CD4-positive, alpha-beta T cell treated with Interleukin-1 beta for 1 hour (primary cell): ENCODE results near the gene CD300LF.

Experiments
- DNase-seq, 2 donors: peaks; one replicate each; pipeline ENCODE4 v3.0.0-alpha.2; 2020 to 2022

CD300LF gene

GRCh38 chr17:74712756-74713155, at the start of gene CD300LF:
CD300LF (minus strand) TSS chr17:74712923; CDS start chr17:74712866, 57 bp downstream.
- peak in 1 of 2 donors; percentile 62 for DNase-seq

DNA sequence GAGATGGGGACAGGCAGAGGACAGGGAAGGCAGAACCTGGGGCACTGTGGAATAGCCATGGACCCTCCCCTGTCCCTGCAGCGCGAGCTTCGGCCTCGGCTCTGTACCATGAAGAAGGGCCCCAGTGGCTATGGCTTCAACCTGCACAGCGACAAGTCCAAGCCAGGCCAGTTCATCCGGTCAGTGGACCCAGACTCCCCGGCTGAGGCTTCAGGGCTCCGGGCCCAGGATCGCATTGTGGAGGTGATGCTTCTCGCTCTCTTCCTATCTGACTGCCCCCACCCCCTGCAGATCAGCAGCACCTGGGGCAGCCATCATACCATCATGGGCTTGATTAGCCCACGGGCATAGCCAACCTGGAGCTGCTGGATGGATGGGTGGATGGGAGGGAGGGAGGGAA, 49.2 kb upstream of the CD300LF start:
- DNase-seq = no peak

DNA sequence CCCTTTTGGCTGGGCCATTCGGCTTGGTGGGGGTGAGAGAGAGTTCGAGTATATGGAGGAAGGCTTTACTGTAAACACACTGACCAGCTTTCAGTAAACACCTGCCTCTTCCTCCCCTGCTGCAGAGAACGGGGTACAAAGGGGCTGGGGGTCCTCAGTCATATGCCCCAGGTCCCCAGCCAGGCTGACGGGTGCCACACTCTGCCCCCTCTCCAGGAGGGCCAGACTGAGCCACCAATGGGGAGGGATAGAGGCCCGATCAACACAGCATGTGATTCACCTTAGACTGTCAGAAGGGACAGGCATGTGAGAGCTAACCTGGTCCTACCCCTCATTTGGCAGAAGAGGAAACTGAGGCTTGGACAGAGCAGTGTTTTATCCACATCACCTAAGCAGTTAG, 48.7 kb upstream of the CD300LF start:
- no peak for DNase-seq

DNA sequence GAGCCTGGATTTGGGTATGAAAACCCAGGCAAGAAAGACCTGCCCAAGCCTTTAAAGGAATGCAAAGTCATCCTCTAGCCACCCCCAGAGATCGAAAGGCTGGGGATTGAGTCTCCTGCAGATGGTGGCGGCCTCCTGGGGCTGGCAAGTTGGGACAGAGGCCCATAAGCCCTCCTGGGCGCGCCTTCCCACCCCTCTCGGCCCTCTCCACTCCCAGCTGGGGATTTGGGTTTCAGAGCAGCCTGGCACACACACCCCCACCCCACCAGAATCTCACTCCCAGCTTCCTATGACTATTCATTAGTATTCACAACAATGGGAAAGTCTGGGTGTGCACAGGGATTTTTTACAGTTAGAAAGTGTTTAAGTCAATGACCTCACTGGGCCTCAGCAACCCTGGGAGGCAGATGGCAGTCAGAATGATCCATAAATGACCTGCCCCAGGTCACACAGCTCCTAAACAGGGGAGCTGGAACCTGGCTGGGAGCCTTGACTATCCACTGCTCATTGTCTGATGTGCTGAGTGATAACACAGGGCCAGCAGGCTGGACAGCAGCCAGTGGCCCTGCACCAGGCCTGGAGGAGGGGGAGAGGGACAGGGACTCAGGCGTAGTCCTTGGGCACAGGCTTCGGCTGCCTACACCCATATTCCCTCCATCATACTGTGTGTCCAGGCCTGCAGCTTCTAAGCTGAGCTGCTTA, 47.8 kb upstream of the CD300LF start:
- no peak for DNase-seq

- no peak for DNase-seq
Measured at GRCh38 chr17:74759941-74760340, 47.2 kb upstream of the CD300LF start.

DNA sequence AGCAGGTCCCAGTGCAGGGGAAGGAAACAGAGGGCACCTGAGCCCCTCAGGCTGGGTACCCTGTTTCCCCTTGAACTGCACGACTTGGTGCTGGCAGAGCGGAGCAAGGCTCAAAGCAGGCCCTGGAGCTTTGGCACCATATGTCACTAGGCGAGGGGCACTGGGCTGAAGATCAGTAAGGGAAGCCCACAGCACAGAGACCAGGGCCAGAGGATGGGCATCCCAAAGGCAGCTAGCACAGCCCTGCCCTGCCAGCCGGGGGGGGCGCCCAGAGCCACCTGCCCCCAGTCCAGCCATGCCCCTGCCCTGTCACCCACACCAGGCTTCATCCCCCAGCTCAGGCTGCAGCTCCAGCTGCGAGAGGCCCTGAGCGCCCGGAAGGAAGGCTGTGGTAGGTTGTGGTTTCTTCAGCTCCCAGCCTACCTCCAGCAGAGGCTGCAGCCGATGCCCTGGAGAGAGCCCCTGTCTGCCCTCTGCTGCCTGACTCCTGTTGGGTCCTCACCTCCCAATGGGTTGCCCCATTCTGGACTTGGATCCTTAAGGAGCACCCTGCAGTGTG, 46.6 kb upstream of the CD300LF start:
- DNase-seq = peak; percentile 57 to 60

GRCh38 chr17:74758848-74759168, 46.1 kb upstream of the CD300LF start:
- peak in 1 of 2 donors; percentile 42 for DNase-seq

DNA sequence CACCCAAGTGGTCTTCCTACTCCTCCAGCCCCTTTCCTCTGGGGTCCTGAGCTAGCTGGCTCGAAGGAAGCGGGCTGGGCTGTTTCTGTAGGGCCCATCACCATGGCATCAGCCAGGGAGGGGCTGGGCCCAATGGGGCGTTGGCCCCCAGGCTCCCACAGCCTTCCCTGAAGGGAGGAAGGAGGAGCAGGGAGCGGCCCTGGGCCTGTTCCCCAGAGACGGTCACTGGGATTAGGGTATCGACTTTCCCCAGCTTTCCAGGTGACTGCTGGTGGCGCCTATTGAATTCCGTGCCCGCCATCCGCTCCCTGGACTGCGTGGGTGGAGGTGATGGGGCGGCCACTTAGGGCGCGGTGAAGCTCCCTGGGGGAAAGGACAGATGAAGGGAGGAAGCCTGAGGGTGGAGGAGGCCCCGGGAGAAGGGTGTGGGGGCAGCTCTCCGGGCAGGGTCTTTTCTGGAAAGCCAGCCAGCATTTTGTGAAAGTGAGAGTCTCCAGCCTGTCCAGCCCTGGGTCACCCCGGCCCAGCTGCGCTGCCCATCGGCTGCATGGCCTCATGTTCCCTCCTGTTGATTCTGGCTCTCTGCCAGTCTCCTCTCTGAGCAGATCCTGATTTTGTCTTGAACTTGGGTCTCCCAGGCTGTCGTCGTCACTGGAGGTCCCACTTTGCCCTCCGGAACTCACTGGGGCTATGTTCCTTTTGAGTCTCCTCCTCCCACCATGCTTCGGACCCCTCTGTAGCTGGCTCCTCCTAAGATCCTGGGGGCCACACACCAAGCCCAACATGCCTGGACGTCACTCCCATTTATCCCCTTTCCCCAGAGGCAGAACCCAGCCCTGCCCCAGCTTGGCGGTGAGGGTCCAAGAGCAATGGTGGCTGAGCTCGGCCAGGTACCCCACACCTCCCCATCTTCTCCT, 45.5 kb upstream of the CD300LF start:
- DNase-seq = no peak

GRCh38 chr17:74757502-74757901, 44.8 kb upstream of the CD300LF start:
- no peak for DNase-seq

- DNase-seq = no peak
Measured at GRCh38 chr17:74756891-74757290, 44.2 kb upstream of the CD300LF start.

- DNase-seq = no peak
Measured at GRCh38 chr17:74755533-74755932, 42.8 kb upstream of the CD300LF start.

DNA sequence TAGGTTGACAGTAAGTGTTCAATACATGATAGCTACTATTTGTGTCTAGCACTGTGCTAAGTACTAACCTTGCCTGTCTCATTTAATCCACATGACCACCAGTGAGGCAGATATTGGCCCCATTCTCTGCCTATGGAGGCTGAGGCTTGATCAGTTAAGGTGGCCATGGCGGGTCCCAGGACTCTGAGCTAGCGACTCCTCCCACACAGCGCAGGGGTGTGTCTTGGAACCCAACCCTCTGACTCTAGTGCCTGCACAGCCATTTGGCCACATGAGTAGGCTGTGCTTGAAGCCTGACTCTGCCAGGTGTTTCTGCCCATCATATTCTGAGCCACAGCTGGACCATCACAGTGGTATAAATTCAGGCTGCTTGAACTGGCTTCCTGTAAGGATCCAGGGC, 42.1 kb upstream of the CD300LF start:
- peak in 1 of 2 donors; percentile 29 for DNase-seq

GRCh38 chr17:74752822-74753401, 40.2 kb upstream of the CD300LF start:
- DNase-seq = no peak

- DNase-seq = no peak
Measured at GRCh38 chr17:74752415-74752814, 39.7 kb upstream of the CD300LF start.

GRCh38 chr17:74750327-74751069, 37.8 kb upstream of the CD300LF start:
- DNase-seq = no peak

GRCh38 chr17:74750039-74750326, 37.3 kb upstream of the CD300LF start:
- no peak for DNase-seq

DNA sequence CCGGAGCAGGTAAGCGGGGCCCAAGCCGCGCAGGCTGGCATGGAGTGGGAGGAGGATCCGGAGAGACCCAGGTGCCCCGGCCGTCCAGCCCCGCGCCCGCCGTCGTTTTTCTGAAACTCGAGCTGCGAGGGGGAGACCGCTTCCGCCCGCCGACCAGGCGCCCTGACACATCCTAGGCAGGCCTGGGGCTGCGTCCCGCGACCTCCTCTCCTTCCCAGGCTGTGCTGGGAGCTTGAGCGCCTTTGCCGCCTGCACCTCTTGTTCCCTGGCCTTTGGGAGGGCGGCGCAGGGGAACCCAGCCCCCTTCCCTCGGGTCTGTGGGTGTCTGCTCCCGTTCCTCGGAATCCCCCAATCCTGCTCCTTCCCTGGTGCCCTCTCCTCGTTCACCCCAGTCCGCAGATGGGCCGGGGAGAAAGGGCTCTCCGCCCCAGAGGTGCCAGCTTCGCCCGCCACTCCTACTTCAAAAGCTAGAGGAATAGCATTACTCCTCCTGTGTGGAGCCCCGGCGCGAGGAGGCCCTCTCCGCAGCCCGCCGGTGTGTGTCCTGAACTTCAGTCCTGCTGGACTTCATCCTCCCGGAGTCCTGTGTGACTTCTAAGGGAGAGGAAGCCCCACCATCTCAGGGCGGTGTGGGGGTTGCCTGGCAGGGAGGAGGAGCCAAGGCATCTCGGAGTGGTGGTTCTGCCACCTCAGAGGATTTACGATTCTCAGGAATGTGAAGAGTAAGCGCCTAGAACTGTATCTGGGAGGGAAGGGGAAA, 36.7 kb upstream of the CD300LF start:
- no peak for DNase-seq

DNA sequence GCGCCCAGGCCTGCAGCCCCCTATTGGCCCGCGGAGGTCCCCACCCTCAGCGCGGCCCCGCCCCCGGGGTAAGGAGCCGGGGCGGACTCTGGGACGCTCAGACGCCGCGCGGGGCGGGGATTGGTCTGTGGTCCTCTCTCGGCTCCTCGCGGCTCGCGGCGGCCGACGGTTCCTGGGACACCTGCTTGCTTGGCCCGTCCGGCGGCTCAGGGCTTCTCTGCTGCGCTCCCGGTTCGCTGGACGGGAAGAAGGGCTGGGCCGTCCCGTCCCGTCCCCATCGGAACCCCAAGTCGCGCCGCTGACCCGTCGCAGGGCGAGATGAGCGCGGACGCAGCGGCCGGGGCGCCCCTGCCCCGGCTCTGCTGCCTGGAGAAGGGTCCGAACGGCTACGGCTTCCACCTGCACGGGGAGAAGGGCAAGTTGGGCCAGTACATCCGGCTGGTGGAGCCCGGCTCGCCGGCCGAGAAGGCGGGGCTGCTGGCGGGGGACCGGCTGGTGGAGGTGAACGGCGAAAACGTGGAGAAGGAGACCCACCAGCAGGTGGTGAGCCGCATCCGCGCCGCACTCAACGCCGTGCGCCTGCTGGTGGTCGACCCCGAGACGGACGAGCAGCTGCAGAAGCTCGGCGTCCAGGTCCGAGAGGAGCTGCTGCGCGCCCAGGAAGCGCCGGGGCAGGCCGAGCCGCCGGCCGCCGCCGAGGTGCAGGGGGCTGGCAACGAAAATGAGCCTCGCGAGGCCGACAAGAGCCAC, 36.0 kb upstream of the CD300LF start, which contains the start of gene NHERF1:
NHERF1 (plus strand) TSS at position 100 of the 750 bp plus-strand sequence; CDS start at position 319, 219 bp downstream.
- peak; percentile 94 to 95 for DNase-seq

DNA sequence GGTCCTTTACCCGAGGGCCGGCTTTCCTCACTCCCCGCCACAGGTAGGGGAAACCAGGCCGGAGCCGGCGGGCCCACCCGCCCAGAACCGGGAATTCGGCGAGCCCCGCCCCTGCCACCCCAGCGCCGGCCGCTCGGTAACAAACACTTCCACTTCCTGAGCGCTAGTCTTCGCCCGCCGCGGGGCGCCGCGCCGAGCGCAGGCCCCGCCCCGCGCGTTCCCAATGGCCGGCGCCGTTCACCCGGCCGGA, 35.5 kb upstream of the CD300LF start:
- no peak for DNase-seq

- DNase-seq = no peak
Measured at GRCh38 chr17:74746922-74747321, 34.2 kb upstream of the CD300LF start.

GRCh38 chr17:74746376-74746775, 33.7 kb upstream of the CD300LF start:
- DNase-seq = no peak
